DMS153 treated with DMSO at 0.1 percent for 48 hours (cell line): ENCODE measurements around the gene SPPL2B.
"Not testable (repeated sequence)": the region's sequence is repeated elsewhere in the genome, so short reads cannot be mapped to it uniquely, and the experiment has no call there.

Source experiments
- DNase-seq: peaks from one replicate; lab custom pipeline; 2025; ENCODE audit not compliant: unreplicated experiment; lab: John Stamatoyannopoulos, UW

Gene SPPL2B

GRCh38 chr19:2336528-2337328, 8.2 kb downstream of the SPPL2B start:
- no peak for DNase-seq

DNA sequence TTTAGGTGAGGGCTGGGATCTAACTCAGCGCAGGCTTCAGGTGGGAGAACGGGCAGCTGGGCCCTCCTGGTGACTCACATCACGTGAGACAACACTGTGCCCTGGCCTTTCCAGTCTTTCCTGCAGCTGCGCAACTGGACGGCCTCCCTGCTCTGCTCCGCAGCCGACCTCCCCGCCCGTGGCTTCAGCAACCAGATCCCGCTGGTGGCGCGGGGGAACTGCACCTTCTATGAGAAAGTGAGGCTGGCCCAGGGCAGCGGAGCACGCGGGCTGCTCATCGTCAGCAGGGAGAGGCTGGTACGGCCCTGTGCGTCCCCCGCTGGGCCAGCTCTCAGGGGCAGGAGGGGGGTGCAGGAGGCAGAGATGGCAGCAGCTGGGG, 8.8 kb downstream of the SPPL2B start:
- DNase-seq: no peak

DNA sequence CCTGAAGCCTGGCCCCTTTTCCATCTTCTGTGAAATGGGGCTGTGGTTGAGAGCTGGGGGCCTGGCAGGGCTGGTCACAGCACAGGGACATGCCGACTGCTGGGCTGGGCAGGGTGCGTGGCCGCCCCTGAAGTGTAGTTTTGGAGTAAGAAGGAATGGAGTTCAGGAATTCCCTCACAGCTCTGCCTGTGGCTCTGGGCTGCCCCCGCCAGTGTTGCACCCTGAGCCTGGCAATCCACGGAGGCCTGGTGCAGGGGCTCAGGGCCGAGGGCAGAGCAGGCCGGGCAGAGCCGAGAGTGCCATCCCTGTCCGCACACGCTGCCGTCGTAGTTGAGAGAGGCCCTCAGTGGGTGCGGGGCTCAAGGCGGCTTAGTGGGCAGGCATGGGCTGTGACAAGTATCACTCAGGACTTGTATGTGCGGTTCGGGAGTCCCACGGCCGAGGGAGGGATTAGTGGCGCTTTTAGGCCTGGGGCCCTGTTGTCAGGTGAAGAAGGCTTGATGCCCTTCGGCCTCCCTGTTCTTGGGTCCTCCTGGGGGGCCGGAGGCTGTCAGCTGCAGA, 9.7 kb downstream of the SPPL2B start:
- DNase-seq: no peak

- no peak for DNase-seq
Observed at GRCh38 chr19:2338751-2339643, 10.5 kb downstream of the SPPL2B start.

DNA sequence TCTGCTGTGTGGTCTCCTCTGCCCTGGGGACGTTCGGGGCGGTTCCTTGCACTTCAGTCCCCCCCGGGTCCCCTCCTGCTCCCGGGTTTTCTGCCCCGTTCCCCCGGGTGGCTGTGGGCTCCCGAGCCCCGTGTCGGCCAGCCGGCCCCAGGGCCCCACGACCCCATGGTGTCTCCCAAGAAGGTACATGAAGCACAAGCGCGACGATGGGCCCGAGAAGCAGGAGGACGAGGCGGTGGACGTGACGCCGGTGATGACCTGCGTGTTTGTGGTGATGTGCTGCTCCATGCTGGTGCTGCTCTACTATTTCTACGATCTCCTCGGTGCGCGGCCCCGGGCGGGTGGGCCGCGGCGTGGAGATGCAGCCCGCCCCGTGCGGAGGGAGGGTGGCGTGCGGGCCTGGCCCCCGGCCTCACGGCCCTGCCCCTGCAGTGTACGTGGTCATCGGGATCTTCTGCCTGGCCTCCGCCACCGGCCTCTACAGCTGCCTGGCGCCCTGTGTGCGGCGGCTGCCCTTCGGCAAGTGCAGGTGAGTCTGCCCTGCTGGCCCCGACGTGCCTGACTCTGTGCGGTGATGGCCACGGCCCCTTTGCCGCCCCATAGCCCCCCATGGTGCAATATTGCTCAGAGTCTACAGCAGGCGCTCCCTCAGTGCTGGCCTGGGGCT, 11.3 kb downstream of the SPPL2B start:
- DNase-seq: no peak

DNA sequence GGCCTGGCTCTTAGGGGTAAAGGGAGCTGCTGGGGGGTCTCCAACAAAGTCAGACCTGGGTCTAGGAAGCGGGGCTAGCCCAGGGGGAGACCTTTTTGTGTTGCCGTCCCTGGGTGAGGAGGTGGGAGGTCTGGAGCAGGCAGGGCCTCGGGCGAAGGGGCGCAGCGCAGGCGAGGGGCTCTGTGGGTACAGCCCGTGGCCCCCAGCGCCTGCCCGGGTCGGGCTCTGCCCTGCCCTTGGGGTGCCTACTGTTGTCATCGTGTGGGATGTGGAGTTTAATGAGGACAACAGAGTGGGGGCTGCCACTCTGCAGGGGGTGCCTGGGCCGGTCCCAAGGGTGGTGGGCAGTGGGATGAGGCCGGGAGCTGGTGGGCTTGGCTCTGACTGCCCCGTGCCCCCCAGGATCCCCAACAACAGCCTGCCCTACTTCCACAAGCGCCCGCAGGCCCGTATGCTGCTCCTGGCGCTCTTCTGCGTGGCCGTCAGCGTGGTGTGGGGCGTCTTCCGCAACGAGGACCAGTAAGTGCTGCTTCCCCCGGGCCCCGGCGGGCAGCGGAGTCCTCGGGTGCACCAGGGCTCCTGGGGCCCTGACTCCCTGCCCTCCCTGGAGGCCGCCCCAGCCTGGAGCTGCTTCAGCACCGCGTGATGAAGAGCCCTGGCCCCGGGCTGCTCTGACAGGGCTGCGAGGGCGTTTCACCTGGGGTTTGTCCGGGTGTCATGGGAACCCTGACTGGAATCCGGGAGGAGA, 12.2 kb downstream of the SPPL2B start:
- no peak for DNase-seq

DNA sequence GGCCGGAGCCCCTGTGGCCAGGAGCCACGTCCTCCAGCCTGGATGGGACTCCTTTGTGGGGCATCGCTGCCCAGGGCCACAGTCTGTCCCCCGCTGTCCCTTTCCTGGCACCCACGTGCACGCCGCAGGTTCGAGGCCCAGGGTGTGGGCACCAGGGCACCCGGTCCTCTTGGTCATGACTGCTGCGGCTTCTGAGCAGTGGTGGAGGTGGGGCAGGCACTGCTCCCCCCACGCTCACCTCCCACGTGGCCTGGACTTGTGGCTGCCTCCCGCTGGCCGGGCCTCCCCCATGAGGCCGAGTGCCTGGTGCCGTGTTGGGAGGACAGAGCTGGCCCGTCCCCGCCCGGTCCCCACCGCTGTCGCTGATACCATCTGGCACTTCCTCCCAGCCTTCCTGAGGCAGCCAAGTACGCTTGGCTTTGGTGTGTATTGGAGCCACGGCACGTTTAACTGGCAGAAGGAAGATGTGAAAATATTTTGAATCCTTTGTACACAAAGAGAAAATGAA, 12.8 kb downstream of the SPPL2B start:
- DNase-seq: no peak

DNA sequence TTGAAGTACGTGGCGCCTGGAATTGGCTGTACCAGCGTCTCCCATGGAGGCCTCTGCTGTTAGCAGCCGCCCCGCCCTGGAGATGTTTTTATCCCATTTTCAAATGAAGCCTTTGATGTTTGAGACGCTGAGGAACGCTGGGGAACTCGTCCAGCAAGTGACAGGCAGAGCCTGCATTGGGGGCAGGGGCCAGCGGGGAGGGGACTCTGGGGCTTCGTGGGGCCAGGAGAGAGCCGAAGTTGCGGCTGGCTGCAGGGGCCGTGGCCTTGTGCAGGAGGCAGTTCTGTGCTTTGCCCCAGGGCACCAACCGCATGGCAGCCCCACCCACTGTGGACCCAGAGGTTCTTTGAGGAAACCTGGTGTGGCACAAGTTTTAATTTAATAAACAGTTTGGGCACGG, 13.5 kb downstream of the SPPL2B start:
- no peak for DNase-seq

GRCh38 chr19:2342656-2343288, 14.3 kb downstream of the SPPL2B start:
- no peak for DNase-seq

DNA sequence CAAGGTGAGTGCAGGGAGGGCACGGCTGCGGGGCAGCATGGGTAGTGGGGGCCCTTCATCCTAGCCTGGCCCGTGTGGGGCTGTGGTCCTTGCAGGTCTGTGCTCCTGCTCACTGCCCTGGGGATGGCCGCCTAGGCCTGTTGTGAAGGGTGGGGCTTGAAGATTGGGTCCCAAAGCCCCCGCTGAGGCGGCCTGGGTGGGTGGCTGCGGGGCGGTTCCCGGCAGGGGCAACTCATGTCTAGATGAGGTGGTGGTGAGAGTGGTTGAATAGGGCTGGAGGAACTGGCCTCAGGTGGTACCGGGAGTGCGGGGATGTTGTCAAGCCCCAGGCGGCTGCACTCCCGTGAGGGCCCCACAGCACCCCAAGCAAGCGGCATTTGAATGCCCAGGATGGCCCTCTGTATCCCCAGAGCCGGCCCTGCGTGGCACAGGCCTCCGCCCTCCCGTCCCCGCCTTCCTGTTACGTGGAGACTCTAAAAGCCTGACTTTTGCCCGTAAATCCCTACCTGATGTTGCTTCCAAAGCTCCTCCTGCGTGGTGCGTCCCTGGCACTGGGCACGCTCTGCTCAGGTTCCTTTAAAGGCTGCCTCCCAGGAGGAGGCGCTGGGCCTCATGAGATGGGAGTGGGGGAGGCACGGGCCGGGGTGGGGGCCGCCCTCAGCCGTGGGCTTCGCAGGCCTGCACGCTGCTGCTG, 15.0 kb downstream of the SPPL2B start:
- no peak for DNase-seq

- DNase-seq: no peak
Observed at GRCh38 chr19:2344381-2344870, 15.9 kb downstream of the SPPL2B start.

GRCh38 chr19:2345076-2345475, 16.6 kb downstream of the SPPL2B start:
- no peak for DNase-seq

GRCh38 chr19:2345794-2346663, 17.5 kb downstream of the SPPL2B start:
- no peak for DNase-seq

GRCh38 chr19:2349818-2350217, 21.3 kb downstream of the SPPL2B start:
- DNase-seq: not testable (repeated sequence)

- DNase-seq: no peak
Observed at GRCh38 chr19:2350656-2351055, 22.2 kb downstream of the SPPL2B start.

- no peak for DNase-seq
Observed at GRCh38 chr19:2351591-2351990, 23.1 kb downstream of the SPPL2B start.

DNA sequence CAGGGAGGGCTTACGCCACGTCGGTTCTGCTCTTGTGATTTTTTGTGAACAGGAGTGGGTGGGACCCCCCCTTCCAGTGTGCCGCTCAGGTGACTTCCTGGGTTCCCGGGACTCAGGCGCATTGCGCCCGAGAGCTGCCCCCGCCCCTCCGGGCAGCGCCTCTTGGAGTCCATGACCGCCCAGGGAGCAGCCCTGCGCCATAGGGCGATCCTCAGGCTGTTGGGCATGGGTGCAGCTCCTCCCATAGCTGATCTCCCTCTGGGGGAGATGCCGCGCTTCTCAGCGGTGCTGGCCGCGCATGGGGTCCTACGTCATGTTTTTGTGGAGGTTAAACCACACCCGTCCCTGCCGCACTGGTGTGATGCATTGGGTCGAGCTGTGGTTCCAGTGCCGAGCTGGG, 23.6 kb downstream of the SPPL2B start:
- DNase-seq: no peak

DNA sequence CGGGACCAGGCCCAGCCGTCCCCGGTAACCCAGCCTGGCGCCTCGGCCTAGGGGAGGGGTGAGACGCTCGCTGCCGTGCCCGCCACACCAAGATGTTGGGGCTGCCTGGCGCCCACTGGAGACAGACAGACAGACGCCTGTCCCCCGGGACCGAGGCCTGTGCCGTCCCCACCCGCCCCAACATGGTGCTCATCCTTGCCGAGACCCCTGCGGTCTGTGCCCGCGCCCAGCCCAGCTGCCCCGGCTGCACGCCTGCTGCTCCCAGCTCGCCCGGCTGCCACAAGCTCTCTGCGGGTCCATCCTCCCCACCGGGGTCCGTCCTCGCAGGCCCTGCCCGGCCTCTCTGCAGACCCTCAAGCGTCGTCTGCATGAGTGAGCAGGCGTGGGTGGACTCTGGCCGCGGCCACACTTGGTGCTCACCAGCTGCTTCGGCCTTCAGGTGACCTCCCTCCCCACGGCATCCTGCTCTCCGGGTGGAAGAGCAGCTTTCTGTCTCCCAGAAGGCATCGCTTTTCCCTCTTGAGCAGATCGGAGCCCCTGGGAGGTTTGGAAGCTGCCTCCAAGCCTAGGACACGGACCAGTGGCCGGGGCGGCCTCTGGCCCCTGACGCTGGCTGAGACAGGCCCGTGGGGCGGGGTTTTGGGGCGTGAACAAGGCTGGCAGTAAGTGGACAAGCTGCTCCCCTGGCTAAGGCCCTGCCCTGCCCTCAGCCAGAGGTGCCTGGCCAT, 24.8 kb downstream of the SPPL2B start:
- DNase-seq: no peak
